Endothelial cell of umbilical vein (primary cell): ENCODE measurements around the gene PCDH9.

Experiments
- CTCF ChIP-seq, 2 donors: IDR thresholded peaks; 1 replicate in 1 of 2; 2 replicates in 1 of 2; pipeline ENCODE4 v1.5.1; 2011; ENCODE audit warnings: low read length in 2 of 2, mild to moderate bottlenecking in 2 of 2, moderate library complexity in 2 of 2, control low read depth in 1 of 2, inconsistent platforms in 1 of 2, low read depth in 1 of 2; ENCODE audit not compliant: insufficient read depth in 1 of 2; ENCODE audit errors: extremely low read depth in 1 of 2
- EZH2 ChIP-seq: IDR thresholded peaks from 2 replicates; pipeline ENCODE4 v1.6.1; 2012; ENCODE audit warnings: borderline replicate concordance, low read depth, mild to moderate bottlenecking, moderate library complexity, low read length, inconsistent platforms; ENCODE audit not compliant: severe bottlenecking
- FOS ChIP-seq: IDR thresholded peaks from 2 replicates; pipeline ENCODE4 v1.6.1; 2011; ENCODE audit warnings: mild to moderate bottlenecking, low read length, moderate library complexity, borderline replicate concordance; ENCODE audit not compliant: insufficient read depth
- GATA2 ChIP-seq: IDR thresholded peaks from 2 replicates; pipeline ENCODE4 v1.7.0; 2011; ENCODE audit warnings: low read depth, mild to moderate bottlenecking, moderate library complexity, mixed read lengths, low read length; ENCODE audit not compliant: insufficient read length, insufficient read depth
- JUN ChIP-seq: IDR thresholded peaks from 2 replicates; pipeline ENCODE4 v1.6.1; 2011; ENCODE audit warnings: borderline replicate concordance, low read depth; ENCODE audit not compliant: insufficient read length, insufficient read depth
- MAX ChIP-seq: IDR thresholded peaks from 2 replicates; pipeline ENCODE4 v1.6.1; 2011; ENCODE audit not compliant: insufficient read depth, insufficient read length
- MYC ChIP-seq: IDR thresholded peaks from one replicate; pipeline ENCODE4 v1.6.1; 2011; ENCODE audit warnings: mild to moderate bottlenecking, low read depth, low read length
- POLR2A ChIP-seq: IDR thresholded peaks from 2 replicates; pipeline ENCODE4 v1.6.1; 2012; ENCODE audit warnings: low read depth, mild to moderate bottlenecking, control low read depth, low read length
- POLR2AphosphoS5 ChIP-seq: IDR thresholded peaks from 2 replicates; pipeline ENCODE4 v1.6.1; 2012; ENCODE audit warnings: low read depth, mild to moderate bottlenecking, control low read depth, low read length, moderate library complexity; ENCODE audit not compliant: insufficient read depth

- TF ChIP-seq POLR2AphosphoS5 (no peak), CTCF (IDR thresholded peaks at IDR 0.05; ENCODE audit: extremely low read depth in 1 of 2, insufficient read depth in 1 of 2, low read depth in 1 of 2, low read length in 2 of 2) (no peak), POLR2A (no peak), JUN (no peak), EZH2 (no peak), MAX (no peak), GATA2 (no peak), FOS (no peak), MYC (no peak)
These were observed 815.9 kb downstream of the PCDH9 start for GRCh38 chr13:66414066-66414800.
